Vagina (tissue), 2 donors: ENCODE measurements around the gene CST9. TPM values are rescaled to one million over a fixed set of nuclear protein-coding genes. Genes with fewer than 3 reads are reported as not detected.

Experiments
- DNase-seq, 2 donors: peaks; one replicate each; pipeline ENCODE4 v3.0.0-alpha.2; 2017; ENCODE audit errors: extremely low spot score in 2 of 2
- H3K27ac ChIP-seq: fragments of 200-600 bp; sonication (generic); one replicate; pipeline ENCODE4 v1.5.1; 2019
- H3K27me3 ChIP-seq: fragments of 200-600 bp; sonication (generic); one replicate; pipeline ENCODE4 v1.5.1; 2019
- H3K36me3 ChIP-seq, 2 donors: fragments of 200-600 bp; sonication (generic); one replicate each; pipeline ENCODE4 v1.5.1; 2017 to 2019
- H3K4me1 ChIP-seq: fragments of 200-600 bp; sonication (generic); one replicate; pipeline ENCODE4 v1.5.1; 2019
- H3K4me3 ChIP-seq, 2 donors: fragments of 200-600 bp; sonication (generic); 1 replicate in 1 of 2; 2 replicates in 1 of 2; pipeline ENCODE4 v1.5.1; 2016 to 2019
- H3K9me3 ChIP-seq: fragments of 200-600 bp; sonication (generic); one replicate; pipeline ENCODE4 v1.5.1; 2019
- POLR2A ChIP-seq, 2 donors: fragments of 450-650 bp; IDR thresholded peaks; one replicate each; pipeline ENCODE4 v1.6.1; 2017; ENCODE audit warnings: antibody characterized with exemption in 2 of 2, mild to moderate bottlenecking in 2 of 2, moderate library complexity in 2 of 2
- POLR2AphosphoS5 ChIP-seq, 2 donors: sonication (generic); formaldehyde crosslinking; IDR thresholded peaks; one replicate each; pipeline ENCODE4 v1.9.0; 2017; ENCODE audit warnings: antibody characterized with exemption in 2 of 2, mild to moderate bottlenecking in 2 of 2, low read depth in 1 of 2; ENCODE audit not compliant: insufficient read depth in 1 of 2
- intact Hi-C: fragments of 100-400 bp; cut with DNase I; formaldehyde crosslinking; loops from one replicate; pipeline ENCODE4 v1.15.1; 2023
- total RNA-seq: library from RNA; depleted of rRNA; stranded (reverse); fragments of >200 nt; gene quantifications from one replicate; pipeline ENCODE4 v1.2.3, GENCODE V29; 2016
- TF ChIP-seq, protein P1 (sequence below), 3 experiments: fragments of 450-650 bp in 2 of 3; fragments of 200-600 bp in 1 of 3; sonication (generic) in 1 of 3; IDR thresholded peaks; one replicate each; pipeline ENCODE4 v1.5.1; 2017 to 2019; ENCODE audit warnings: antibody characterized with exemption in 3 of 3, mild to moderate bottlenecking in 2 of 3, moderate library complexity in 2 of 3

CST9 gene
- total RNA-seq, 1 donor from 2014 or later = not detected

DNA sequence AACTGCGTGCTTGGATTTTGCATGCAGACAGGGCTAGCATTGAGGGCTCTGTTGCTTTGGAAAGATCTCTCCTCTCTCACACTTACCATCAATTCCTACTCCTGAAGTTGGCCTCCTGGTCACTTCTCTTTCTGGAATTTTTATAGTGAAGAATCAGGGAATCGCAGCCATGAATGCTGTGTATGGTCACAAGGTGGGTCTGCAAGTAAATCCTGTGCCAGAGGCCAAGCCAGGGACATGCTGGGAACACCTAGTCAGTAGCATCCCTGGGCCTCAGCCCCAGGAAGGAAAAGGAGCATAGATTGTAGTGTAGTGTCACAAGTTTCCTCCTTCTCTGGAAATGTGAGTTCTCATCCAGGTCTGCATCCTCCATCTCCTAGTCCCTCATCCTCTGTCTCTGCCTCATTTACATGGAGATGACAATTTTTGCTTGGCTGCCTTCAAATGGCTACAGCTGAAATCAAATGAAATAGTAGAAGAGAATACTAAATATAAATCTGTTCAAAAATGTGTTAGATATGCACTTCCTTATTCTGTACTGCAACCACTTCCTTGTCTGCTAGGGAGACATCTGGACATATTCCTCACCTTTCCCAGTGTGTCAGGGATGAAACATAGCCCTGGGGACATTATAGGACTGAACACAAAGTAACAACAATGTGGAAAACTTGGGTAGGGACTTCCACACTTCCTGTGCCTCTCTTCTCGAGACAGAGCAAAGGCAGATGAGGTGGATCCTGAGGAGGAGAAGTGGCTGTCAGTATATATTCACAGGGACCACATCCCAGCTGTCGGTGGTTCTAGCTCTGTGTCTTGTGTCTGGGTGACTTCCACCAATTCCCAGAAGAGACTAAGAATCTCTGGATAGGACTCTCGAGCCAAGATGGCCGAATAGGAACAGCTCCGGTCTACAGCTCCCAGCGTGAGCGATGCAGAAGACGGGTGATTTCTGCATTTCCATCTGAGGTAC, 17.0 kb downstream of the CST9 start:
- TF ChIP-seq, protein P1, sequence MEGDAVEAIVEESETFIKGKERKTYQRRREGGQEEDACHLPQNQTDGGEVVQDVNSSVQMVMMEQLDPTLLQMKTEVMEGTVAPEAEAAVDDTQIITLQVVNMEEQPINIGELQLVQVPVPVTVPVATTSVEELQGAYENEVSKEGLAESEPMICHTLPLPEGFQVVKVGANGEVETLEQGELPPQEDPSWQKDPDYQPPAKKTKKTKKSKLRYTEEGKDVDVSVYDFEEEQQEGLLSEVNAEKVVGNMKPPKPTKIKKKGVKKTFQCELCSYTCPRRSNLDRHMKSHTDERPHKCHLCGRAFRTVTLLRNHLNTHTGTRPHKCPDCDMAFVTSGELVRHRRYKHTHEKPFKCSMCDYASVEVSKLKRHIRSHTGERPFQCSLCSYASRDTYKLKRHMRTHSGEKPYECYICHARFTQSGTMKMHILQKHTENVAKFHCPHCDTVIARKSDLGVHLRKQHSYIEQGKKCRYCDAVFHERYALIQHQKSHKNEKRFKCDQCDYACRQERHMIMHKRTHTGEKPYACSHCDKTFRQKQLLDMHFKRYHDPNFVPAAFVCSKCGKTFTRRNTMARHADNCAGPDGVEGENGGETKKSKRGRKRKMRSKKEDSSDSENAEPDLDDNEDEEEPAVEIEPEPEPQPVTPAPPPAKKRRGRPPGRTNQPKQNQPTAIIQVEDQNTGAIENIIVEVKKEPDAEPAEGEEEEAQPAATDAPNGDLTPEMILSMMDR (IDR thresholded peaks at IDR 0.05) = no peak
- TF ChIP-seq POLR2A (IDR thresholded peaks at IDR 0.05) (no peak), POLR2AphosphoS5 (IDR thresholded peaks at IDR 0.05; ENCODE audit: insufficient read depth in 1 of 2, low read depth in 1 of 2) (no peak)
- H3K36me3 ChIP-seq = no peaks in the 10 kb centered on the region
- no peak for DNase-seq
- no peak overlapping the region for H3K4me3 ChIP-seq
- H3K27me3 ChIP-seq = no peaks in the 10 kb centered on the region
- no peaks in the 10 kb centered on the region for H3K4me1 ChIP-seq
- H3K27ac ChIP-seq = no peak overlapping the region
- intact Hi-C loops = no loop called here
- no peaks in the 10 kb centered on the region for H3K9me3 ChIP-seq

- Histone ChIP-seq H3K9me3 (no peaks in the 10 kb centered on the region), H3K27ac (no peak overlapping the region), H3K27me3 (no peaks in the 10 kb centered on the region), H3K4me3 (no peak overlapping the region), H3K36me3 (no peaks in the 10 kb centered on the region), H3K4me1 (no peaks in the 10 kb centered on the region)
- peak in 1 of 2 donors; percentile 75 for DNase-seq
- TF ChIP-seq POLR2A (IDR thresholded peaks at IDR 0.05) (no peak), POLR2AphosphoS5 (IDR thresholded peaks at IDR 0.05; ENCODE audit: insufficient read depth in 1 of 2, low read depth in 1 of 2) (no peak)
- TF ChIP-seq, protein P1 (IDR thresholded peaks at IDR 0.05) = no peak
- intact Hi-C loops = no loop called here
Measured at GRCh38 chr20:23587631-23588030, 18.1 kb downstream of the CST9 start.

- no peaks in the 10 kb centered on the region for H3K9me3 ChIP-seq
- H3K4me3 ChIP-seq = no peak overlapping the region
- TF ChIP-seq, protein P1 (IDR thresholded peaks at IDR 0.05) = no peak
- TF ChIP-seq POLR2A (IDR thresholded peaks at IDR 0.05) = no peak
- TF ChIP-seq POLR2AphosphoS5 (IDR thresholded peaks at IDR 0.05; ENCODE audit: insufficient read depth in 1 of 2, low read depth in 1 of 2) = no peak
- no peak overlapping the region for H3K27ac ChIP-seq
- intact Hi-C loops = no loop called here
- no peaks in the 10 kb centered on the region for H3K4me1 ChIP-seq
- peak in 1 of 2 donors; percentile 69 for DNase-seq
- H3K36me3 ChIP-seq = no peaks in the 10 kb centered on the region
- H3K27me3 ChIP-seq = no peaks in the 10 kb centered on the region
Measured at GRCh38 chr20:23586735-23587525, 18.8 kb downstream of the CST9 start.

DNA sequence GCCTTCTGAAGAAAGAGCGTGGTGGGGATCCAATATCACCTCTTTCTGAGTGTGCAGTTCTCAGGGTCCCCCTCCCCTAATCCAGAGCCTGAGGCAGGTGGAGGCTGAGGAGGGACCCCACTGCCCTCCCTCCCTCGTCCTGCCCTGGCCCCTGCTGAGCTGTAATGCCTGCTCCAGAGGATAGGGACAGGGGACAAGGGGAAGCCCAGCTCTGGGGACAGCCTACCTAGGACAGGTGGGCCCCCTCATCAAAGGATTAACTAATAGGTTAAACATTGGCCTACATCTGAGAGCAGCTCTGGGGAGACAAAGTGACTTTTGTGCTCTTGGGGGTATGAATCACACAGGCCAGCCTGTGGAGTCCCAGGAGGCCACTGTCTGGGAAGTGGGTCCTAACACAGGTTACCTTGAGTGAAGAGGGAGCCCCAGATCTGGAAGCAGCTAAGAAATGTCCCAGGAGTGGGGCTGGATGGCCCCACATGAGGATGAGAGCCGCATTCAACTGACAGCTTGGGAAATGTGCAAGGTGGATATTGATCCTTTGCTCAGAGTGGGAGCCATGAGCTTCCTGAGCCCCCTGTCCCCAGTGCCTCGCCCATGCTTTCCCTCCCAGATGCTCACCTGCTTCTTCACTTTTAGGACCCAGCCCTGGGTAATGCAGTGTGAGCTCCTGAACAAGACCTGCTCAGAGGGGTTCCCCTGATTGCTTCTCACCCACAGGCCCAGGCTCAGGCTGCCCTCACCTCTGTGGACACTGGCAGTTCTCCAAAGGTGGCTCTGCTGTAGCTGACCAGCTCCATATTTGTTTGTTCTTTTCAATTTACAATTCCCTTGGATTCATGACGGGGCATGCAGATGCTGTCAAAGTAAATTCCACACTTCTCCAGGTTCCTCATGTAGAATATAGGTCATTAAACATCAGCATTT, 19.6 kb downstream of the CST9 start:
- peak in 1 of 2 donors; percentile 47 for DNase-seq
- TF ChIP-seq, protein P1 (IDR thresholded peaks at IDR 0.05) = no peak
- TF ChIP-seq POLR2A (IDR thresholded peaks at IDR 0.05) = no peak
- no peak for TF ChIP-seq POLR2AphosphoS5 (IDR thresholded peaks at IDR 0.05; ENCODE audit: insufficient read depth in 1 of 2, low read depth in 1 of 2)
- Histone ChIP-seq H3K4me1 (no peaks in the 10 kb centered on the region), H3K36me3 (no peaks in the 10 kb centered on the region), H3K27ac (no peak overlapping the region), H3K4me3 (no peak overlapping the region), H3K27me3 (no peaks in the 10 kb centered on the region), H3K9me3 (no peaks in the 10 kb centered on the region)
- intact Hi-C loops = no loop called here
